IMR-90 (cell line): Measurements from ENCODE around the gene ACAD10. TPM values are rescaled to one million over a fixed set of nuclear protein-coding genes. Genes with fewer than 3 reads are reported as not detected.

Source experiments
- ATAC-seq: fragments of 200-7000 bp; cut with Tn5 transposase; 2 replicates; pipeline ENCODE4 v1.9.1; 2020; ENCODE audit warnings: low read depth, mild to moderate bottlenecking, moderate library complexity
- BruUV-seq: library from RNA; stranded (reverse); fragments of 400-500 nt; replicated peaks from 2 replicates; lab custom pipeline; 2021; lab: Mats Ljungman, UMichigan
- CTCF ChIA-PET: fragments of 300-600 bp; formaldehyde crosslinking; extraction: SDS; loops from one replicate; lab custom pipeline; 2021; ENCODE audit warnings: antibody characterized with exemption; lab: Yijun Ruan, JAX
- POLR2A ChIA-PET: fragments of 300-600 bp; sonication (Branson Sonifier 250); formaldehyde crosslinking; loops from one replicate; lab custom pipeline; 2022; ENCODE audit warnings: antibody characterized with exemption; ENCODE audit not compliant: unreplicated experiment; lab: Charles Lee
- DNase-seq: peaks from one replicate; pipeline ENCODE4 v3.0.0; 2013
- H2AFZ ChIP-seq: replicated peaks from 2 replicates; pipeline ENCODE3; 2013; ENCODE audit warnings: low read length, mild to moderate bottlenecking; ENCODE audit not compliant: poor library complexity
- H2AK5ac ChIP-seq: 2 replicates; pipeline ENCODE4 v1.6.1; 2013; ENCODE audit warnings: low read depth, low read length, inconsistent platforms
- H2AK9ac ChIP-seq: replicated peaks from 2 replicates; pipeline ENCODE3; 2013; ENCODE audit warnings: mild to moderate bottlenecking, low read depth, low read length, moderate library complexity; ENCODE audit not compliant: poor library complexity
- H2BK120ac ChIP-seq: 2 replicates; pipeline ENCODE4 v1.6.1; 2013; ENCODE audit warnings: low read depth, low read length, inconsistent platforms
- H2BK15ac ChIP-seq: 3 replicates; pipeline ENCODE4 v1.6.1; 2013; ENCODE audit warnings: low read depth, low read length, inconsistent platforms
- H2BK20ac ChIP-seq: 2 replicates; pipeline ENCODE4 v1.6.1; 2013; ENCODE audit warnings: low read depth, mild to moderate bottlenecking, inconsistent platforms, low read length, moderate library complexity
- H2BK5ac ChIP-seq: 2 replicates; pipeline ENCODE4 v1.6.1; 2013; ENCODE audit warnings: mild to moderate bottlenecking, low read depth, low read length, inconsistent platforms; ENCODE audit not compliant: poor library complexity, severe bottlenecking
- H3K14ac ChIP-seq: replicated peaks from 2 replicates; pipeline ENCODE4 v1.6.1; 2013; ENCODE audit warnings: low read depth, low read length, inconsistent platforms
- H3K18ac ChIP-seq: 2 replicates; pipeline ENCODE4 v1.6.1; 2013; ENCODE audit warnings: low read depth, low read length, control low read depth
- H3K23ac ChIP-seq: 2 replicates; pipeline ENCODE4 v1.6.1; 2013; ENCODE audit warnings: low read depth, low read length, inconsistent platforms
- H3K27ac ChIP-seq: 2 replicates; pipeline ENCODE4 v1.5.1; 2013; ENCODE audit warnings: mild to moderate bottlenecking, control low read depth, low read length; ENCODE audit not compliant: insufficient read depth
- H3K27me3 ChIP-seq: 2 replicates; pipeline ENCODE4 v1.6.1; 2013; ENCODE audit warnings: low read length; ENCODE audit not compliant: control insufficient read depth, insufficient read depth
- H3K36me3 ChIP-seq: 2 replicates; pipeline ENCODE4 v1.6.1; 2013; ENCODE audit warnings: low read length, mixed read lengths; ENCODE audit not compliant: control insufficient read depth, insufficient read depth
- H3K4ac ChIP-seq: 2 replicates; pipeline ENCODE4 v1.6.1; 2013; ENCODE audit warnings: low read depth, low read length, inconsistent platforms
- H3K4me1 ChIP-seq: 2 replicates; pipeline ENCODE4 v1.6.1; 2013; ENCODE audit warnings: low read length, mixed read lengths; ENCODE audit not compliant: control insufficient read depth, insufficient read depth
- H3K4me2 ChIP-seq: 2 replicates; pipeline ENCODE4 v1.6.1; 2013; ENCODE audit warnings: low read depth, mild to moderate bottlenecking, control low read depth, low read length, moderate library complexity
- H3K4me3 ChIP-seq: 2 replicates; pipeline ENCODE4 v1.5.1; 2013; ENCODE audit warnings: low read depth, mild to moderate bottlenecking, control low read depth, low read length, moderate library complexity; ENCODE audit not compliant: insufficient read depth
- H3K56ac ChIP-seq: 2 replicates; pipeline ENCODE4 v1.6.1; 2013; ENCODE audit warnings: low read length, inconsistent platforms; ENCODE audit not compliant: insufficient read depth; ENCODE audit errors: extremely low read depth
- H3K79me1 ChIP-seq, 2 experiments: 2 replicates each; pipeline ENCODE4 v1.6.1; 2013; ENCODE audit warnings: low read length in 2 of 2, inconsistent platforms in 1 of 2, low read depth in 1 of 2
- H3K9ac ChIP-seq: 2 replicates; pipeline ENCODE4 v1.6.1; 2013; ENCODE audit warnings: low read depth, low read length, control low read depth
- H3K9me1 ChIP-seq: 2 replicates; pipeline ENCODE4 v1.6.1; 2013; ENCODE audit warnings: low read length, inconsistent platforms; ENCODE audit not compliant: insufficient read depth
- H3K9me3 ChIP-seq: 2 replicates; pipeline ENCODE4 v1.6.1; 2013; ENCODE audit warnings: low read length; ENCODE audit not compliant: control insufficient read depth, insufficient read depth
- H4K20me1 ChIP-seq: 2 replicates; pipeline ENCODE4 v1.6.1; 2013; ENCODE audit warnings: low read length, inconsistent platforms; ENCODE audit not compliant: insufficient read depth
- H4K5ac ChIP-seq: 2 replicates; pipeline ENCODE4 v1.6.1; 2013; ENCODE audit warnings: mild to moderate bottlenecking, low read depth, low read length, control low read depth
- H4K8ac ChIP-seq, 2 experiments: 2 replicates each; pipeline ENCODE4 v1.6.1; 2013; ENCODE audit warnings: low read depth in 2 of 2, low read length in 2 of 2, control low read depth in 1 of 2, inconsistent platforms in 1 of 2
- H4K91ac ChIP-seq: 2 replicates; pipeline ENCODE4 v1.6.1; 2013; ENCODE audit warnings: low read depth, low read length, inconsistent platforms; ENCODE audit not compliant: insufficient read depth
- MAZ ChIP-seq: IDR thresholded peaks from 2 replicates; pipeline ENCODE4 v1.6.1; 2012; ENCODE audit warnings: low read depth, mild to moderate bottlenecking, low read length, improper control_type of control experiment, moderate library complexity, borderline replicate concordance
- SMC3 ChIP-seq: fragments of 150-350 bp; IDR thresholded peaks from 2 replicates; pipeline ENCODE4 v1.6.1; 2016; ENCODE audit warnings: low read depth, mild to moderate bottlenecking, antibody characterized with exemption, low read length, moderate library complexity
- WGBS, 2 experiments: methylation state at CpG; one replicate each; pipeline versions ENCODE4 v1.1.5 to v1.1.7; 2013; ENCODE audit warnings: missing lambda C conversion rate in 2 of 2; ENCODE audit not compliant: insufficient read length in 1 of 2; ENCODE audit errors: extremely low coverage in 2 of 2; 5-methylcytosine and 5-hydroxymethylcytosine counted together
- dilution Hi-C: fragments of 300-500 bp; cut with HindIII; formaldehyde crosslinking; loops from one replicate; pipeline ENCODE4 v1.14.3; 2018; ENCODE audit warnings: low sequenced_read_pairs; ENCODE audit not compliant: unreplicated experiment
- in situ Hi-C: fragments of 300-500 bp; cut with MboI; formaldehyde crosslinking; loops from 3 replicates; pipeline ENCODE4 v1.14.3; 2019; ENCODE audit warnings: low sequenced_read_pairs, inconsistent platforms, mixed read lengths
- intact Hi-C: fragments of 100-400 bp; cut with micrococcal nuclease; formaldehyde crosslinking; loops from 2 replicates; pipeline ENCODE4 v1.10.0; 2022
- polyA plus RNA-seq, 3 experiments: library from polyadenylated mRNA; depleted of rRNA; stranded (reverse); fragments of >200 nt; gene quantifications; 2 replicates each; pipeline ENCODE4 v1.2.3, GENCODE V29; 2012; ENCODE audit warnings: low replicate concordance in 1 of 3
- total RNA-seq: library from RNA; depleted of rRNA; stranded (reverse); fragments of >200 nt; gene quantifications from 2 replicates; pipeline ENCODE4 v1.2.3, GENCODE V29; 2012

ACAD10 gene
- total and polyA plus RNA-seq, 2 of the 4 experiments (the other 2 are of a cell fraction) = 12.4 to 21.0 TPM

- Histone ChIP-seq H3K9ac (peak overlapping the region; percentile 48), H3K9me3 (no peaks in the 10 kb centered on the region), H4K8ac (peak overlapping the region; percentile 14 to 61; a peak in 2 of 4 replicates), H3K79me1 (peaks cover 13 to 51% of the 10 kb centered on the region in 2 experiments), H3K4me3 (no peak overlapping the region), H3K56ac (peak overlapping the region; percentile 24; the same call in 1 of the 2 replicates), H3K27me3 (no peaks in the 10 kb centered on the region), H4K20me1 (peaks cover 35% of the 10 kb centered on the region; the same call in 1 of the 2 replicates), H3K4me2 (peak overlapping the region; percentile 56), H2BK120ac (peak overlapping the region; percentile 71), H2AFZ (peak overlapping the region; percentile 83), H2BK5ac (peak overlapping the region; percentile 58), H3K4ac (peak overlapping the region; percentile 88), H3K23ac (peak overlapping the region; percentile 77), H2AK9ac (peak overlapping the region; percentile 38), H2AK5ac (peak overlapping the region; percentile 73), H3K9me1 (peaks cover 27% of the 10 kb centered on the region), H4K5ac (peak overlapping the region; percentile 25), H3K27ac (peak overlapping the region; percentile 83), H3K18ac (peak overlapping the region; percentile 86), H3K14ac (peak overlapping the region; percentile 62), H4K91ac (peak overlapping the region; percentile 86), H2BK15ac (peak overlapping the region; percentile 35; the same call in 1 of the 3 replicates), H3K36me3 (peaks cover 21% of the 10 kb centered on the region), H3K4me1 (peaks cover 26% of the 10 kb centered on the region), H2BK20ac (peak overlapping the region; percentile 66)
- BruUV-seq = no TSS peak
- TF ChIP-seq SMC3 = no peak
- TF ChIP-seq MAZ = peak; percentile 57; the same call in 1 of the 2 replicates
- WGBS, 2 experiments = no CpG with 5 or more reads among the region's 15 CpGs
- in situ Hi-C loops (no loop called here), intact Hi-C loops (no loop called here), dilution Hi-C loops (no loop called here)
- POLR2A ChIA-PET = no interaction called here
- ATAC-seq = peak; percentile 74
- DNase-seq = peak; percentile 93
- CTCF ChIA-PET = no interaction called here
These were observed 89.6 kb downstream of the ACAD10 start for GRCh38 chr12:111775205-111776193.
